Endothelial cell of umbilical vein (primary cell): ENCODE results near the gene TOX2. TPM values are rescaled to one million over a fixed set of nuclear protein-coding genes. Genes with fewer than 3 reads are reported as not detected.

ENCODE experiments used
- BruUV-seq: library from RNA; stranded (reverse); fragments of 400-500 nt; replicated peaks from 2 replicates; lab custom pipeline; 2021; lab: Mats Ljungman, UMichigan
- CTCF ChIA-PET: fragments of 300-600, 350-600 bp; sonication (Branson Sonifier 250); formaldehyde crosslinking; loops from one replicate; lab custom pipeline; 2021; ENCODE audit warnings: antibody characterized with exemption, inconsistent platforms; lab: Charles Lee
- POLR2A ChIA-PET: fragments of 300-600, 350-600 bp; sonication (Branson Sonifier 250); formaldehyde crosslinking; loops from one replicate; lab custom pipeline; 2021; ENCODE audit warnings: antibody characterized with exemption, inconsistent platforms; lab: Charles Lee
- DNase-seq: peaks from one replicate; pipeline ENCODE4 v3.0.0-alpha.2; 2011; ENCODE audit warnings: low read depth, low spot score
- FAIRE-seq: peaks from 2 replicates; lab custom pipeline; 2011; peaks lifted over from hg19 to GRCh38; lab: Jason Lieb, UNC
- H2AFZ ChIP-seq: 2 replicates; pipeline ENCODE4 v1.6.0; 2012; ENCODE audit warnings: low read depth, low read length, control low read depth, inconsistent platforms
- H3K27ac ChIP-seq: 2 replicates; pipeline ENCODE4 v1.5.1; 2011; ENCODE audit warnings: low read depth, mild to moderate bottlenecking, control low read depth, low read length, moderate library complexity; ENCODE audit not compliant: insufficient read depth
- H3K27me3 ChIP-seq, 2 experiments: 2 replicates each; pipeline versions ENCODE4 v1.6.0 to v1.6.1; 2011; ENCODE audit warnings: low read length in 2 of 2, mixed read lengths in 1 of 2; ENCODE audit not compliant: control insufficient read depth in 2 of 2, insufficient read depth in 2 of 2
- H3K36me3 ChIP-seq, 2 experiments: 2 replicates in 1 of 2; 3 replicates in 1 of 2; pipeline ENCODE4 v1.5.1; 2011; ENCODE audit warnings: low read length in 2 of 2, mild to moderate bottlenecking in 1 of 2, moderate library complexity in 1 of 2; ENCODE audit not compliant: control insufficient read depth in 2 of 2, insufficient read depth in 2 of 2; ENCODE audit errors: extremely low read depth in 1 of 2
- H3K4me1 ChIP-seq: 3 replicates; pipeline ENCODE4 v1.5.1; 2011; ENCODE audit warnings: mild to moderate bottlenecking, low read length; ENCODE audit not compliant: control insufficient read depth, insufficient read depth; ENCODE audit errors: extremely low read depth
- H3K4me2 ChIP-seq: 2 replicates; pipeline ENCODE4 v1.6.1; 2011; ENCODE audit warnings: low read length, control low read depth, mixed read lengths; ENCODE audit not compliant: insufficient read depth
- H3K4me3 ChIP-seq, 3 experiments: fragments of 200-600 bp in 1 of 3; sonication (generic), shearing (Covaris generic) in 1 of 3; replicated peaks in 1 of 3; 2 replicates each; pipeline ENCODE4 v1.5.1; 2011 to 2016; ENCODE audit warnings: control low read depth in 3 of 3, low read length in 3 of 3, mild to moderate bottlenecking in 2 of 3, inconsistent platforms in 1 of 3, low read depth in 1 of 3, moderate library complexity in 1 of 3; ENCODE audit not compliant: insufficient read depth in 1 of 3
- H3K79me2 ChIP-seq: 2 replicates; pipeline ENCODE4 v1.6.0; 2012; ENCODE audit warnings: low read length, inconsistent platforms; ENCODE audit not compliant: control insufficient read depth, insufficient read depth
- H3K9ac ChIP-seq: replicated peaks from 2 replicates; pipeline ENCODE3; 2011; ENCODE audit warnings: low read length, control low read depth; ENCODE audit not compliant: insufficient read depth; ENCODE audit errors: extremely low read depth
- H3K9me1 ChIP-seq: replicated peaks from 3 replicates; pipeline ENCODE4 v1.6.0; 2011; ENCODE audit warnings: mild to moderate bottlenecking, low read length; ENCODE audit not compliant: control insufficient read depth, insufficient read depth; ENCODE audit errors: extremely low read depth
- H3K9me3 ChIP-seq: replicated peaks from 2 replicates; pipeline ENCODE4 v1.5.1; 2012; ENCODE audit warnings: low read length, inconsistent platforms; ENCODE audit not compliant: control insufficient read depth, insufficient read depth
- H4K20me1 ChIP-seq: replicated peaks from 2 replicates; pipeline ENCODE3; 2011; ENCODE audit warnings: mild to moderate bottlenecking, low read length; ENCODE audit not compliant: control insufficient read depth, insufficient read depth; ENCODE audit errors: extremely low read depth
- EZH2 ChIP-seq: IDR thresholded peaks from 2 replicates; pipeline ENCODE4 v1.6.1; 2012; ENCODE audit warnings: borderline replicate concordance, low read depth, mild to moderate bottlenecking, moderate library complexity, low read length, inconsistent platforms; ENCODE audit not compliant: severe bottlenecking
- FOS ChIP-seq: IDR thresholded peaks from 2 replicates; pipeline ENCODE4 v1.6.1; 2011; ENCODE audit warnings: mild to moderate bottlenecking, low read length, moderate library complexity, borderline replicate concordance; ENCODE audit not compliant: insufficient read depth
- GATA2 ChIP-seq: IDR thresholded peaks from 2 replicates; pipeline ENCODE4 v1.7.0; 2011; ENCODE audit warnings: low read depth, mild to moderate bottlenecking, moderate library complexity, mixed read lengths, low read length; ENCODE audit not compliant: insufficient read length, insufficient read depth
- JUN ChIP-seq: IDR thresholded peaks from 2 replicates; pipeline ENCODE4 v1.6.1; 2011; ENCODE audit warnings: borderline replicate concordance, low read depth; ENCODE audit not compliant: insufficient read length, insufficient read depth
- MYC ChIP-seq: IDR thresholded peaks from one replicate; pipeline ENCODE4 v1.6.1; 2011; ENCODE audit warnings: mild to moderate bottlenecking, low read depth, low read length
- POLR2A ChIP-seq: IDR thresholded peaks from 2 replicates; pipeline ENCODE4 v1.6.1; 2012; ENCODE audit warnings: low read depth, mild to moderate bottlenecking, control low read depth, low read length
- POLR2AphosphoS5 ChIP-seq: IDR thresholded peaks from 2 replicates; pipeline ENCODE4 v1.6.1; 2012; ENCODE audit warnings: low read depth, mild to moderate bottlenecking, control low read depth, low read length, moderate library complexity; ENCODE audit not compliant: insufficient read depth
- dilution Hi-C: fragments of 300-500 bp; cut with MboI; formaldehyde crosslinking; loops from one replicate; pipeline ENCODE4 v1.15.0; 2019; ENCODE audit warnings: low sequenced_read_pairs; ENCODE audit not compliant: extremely low pct_ligation_motif_present
- intact Hi-C: fragments of 100-400 bp; cut with micrococcal nuclease; formaldehyde crosslinking; loops from one replicate; pipeline ENCODE4 v1.10.0; 2022
- polyA plus RNA-seq, 4 experiments: library from polyadenylated mRNA; depleted of rRNA in 3 of 4; stranded (reverse) in 3 of 4; unstranded in 1 of 4; fragments of >200 nt; gene quantifications; 2 replicates each; pipeline versions ENCODE4 v1.2.1 to v1.2.3, GENCODE V29; 2011 to 2012; ENCODE audit warnings: missing spikeins in 1 of 4
- total RNA-seq: library from RNA; stranded (reverse); gene quantifications from 2 replicates; pipeline ENCODE4 v1.2.3, GENCODE V29; 2021
- TF ChIP-seq, protein P1 (sequence below), 2 donors: IDR thresholded peaks; 1 replicate in 1 of 2; 2 replicates in 1 of 2; pipeline ENCODE4 v1.5.1; 2011; ENCODE audit warnings: low read length in 2 of 2, mild to moderate bottlenecking in 2 of 2, moderate library complexity in 2 of 2, control low read depth in 1 of 2, inconsistent platforms in 1 of 2, low read depth in 1 of 2; ENCODE audit not compliant: insufficient read depth in 1 of 2; ENCODE audit errors: extremely low read depth in 1 of 2
- TF ChIP-seq, protein P2 (sequence below): IDR thresholded peaks from 2 replicates; pipeline ENCODE4 v1.6.1; 2011; ENCODE audit not compliant: insufficient read depth, insufficient read length

The TOX2 gene
- total and polyA plus RNA-seq, 2 donors (not counting 3 experiments of a cell fraction or from before 2014, with no cell fraction given), result 7.0 to 18.6 TPM

DNA sequence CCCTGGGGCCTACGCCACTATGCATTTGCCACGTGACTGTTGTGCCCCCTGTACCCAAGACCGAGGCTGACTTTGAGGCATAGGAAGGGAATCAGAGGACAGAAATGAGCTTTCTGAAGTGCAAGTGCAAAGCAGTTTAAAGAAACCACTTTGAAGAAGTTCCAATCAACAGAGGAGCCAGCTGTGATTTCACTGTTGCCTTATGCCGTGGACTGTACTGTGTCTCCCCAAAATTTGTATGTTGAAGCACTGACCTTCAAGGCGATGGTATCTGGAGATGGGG is 161.2 kb downstream of the TOX2 start:
- dilution Hi-C loops, result no loop called here
- intact Hi-C loops, result no loop called here

More for the DNA sequence above, 161.2 kb downstream of the TOX2 start:
- Histone ChIP-seq H3K9me1 (no peaks in the 10 kb centered on the region), H3K9me3 (no peaks in the 10 kb centered on the region), H3K9ac (no peak overlapping the region), H3K27ac (no peak overlapping the region), H4K20me1 (no peaks in the 10 kb centered on the region), H3K79me2 (no peaks in the 10 kb centered on the region), H3K36me3 (no peaks in the 10 kb centered on the region), H2AFZ (no peak overlapping the region), H3K4me2 (no peak overlapping the region), H3K4me3 (no peak overlapping the region), H3K27me3 (no peaks in the 10 kb centered on the region), H3K4me1 (peaks cover 6% of the 10 kb centered on the region)
- POLR2A ChIA-PET, result no interaction called here
- CTCF ChIA-PET, result no interaction called here
- DNase-seq, result no peak
- no TSS peak for BruUV-seq
- no peak for FAIRE-seq
- TF ChIP-seq POLR2AphosphoS5, result no peak
- no peak for TF ChIP-seq MYC
- TF ChIP-seq EZH2, result no peak
- TF ChIP-seq POLR2A, result no peak
- no peak for TF ChIP-seq JUN
- TF ChIP-seq, protein P1, sequence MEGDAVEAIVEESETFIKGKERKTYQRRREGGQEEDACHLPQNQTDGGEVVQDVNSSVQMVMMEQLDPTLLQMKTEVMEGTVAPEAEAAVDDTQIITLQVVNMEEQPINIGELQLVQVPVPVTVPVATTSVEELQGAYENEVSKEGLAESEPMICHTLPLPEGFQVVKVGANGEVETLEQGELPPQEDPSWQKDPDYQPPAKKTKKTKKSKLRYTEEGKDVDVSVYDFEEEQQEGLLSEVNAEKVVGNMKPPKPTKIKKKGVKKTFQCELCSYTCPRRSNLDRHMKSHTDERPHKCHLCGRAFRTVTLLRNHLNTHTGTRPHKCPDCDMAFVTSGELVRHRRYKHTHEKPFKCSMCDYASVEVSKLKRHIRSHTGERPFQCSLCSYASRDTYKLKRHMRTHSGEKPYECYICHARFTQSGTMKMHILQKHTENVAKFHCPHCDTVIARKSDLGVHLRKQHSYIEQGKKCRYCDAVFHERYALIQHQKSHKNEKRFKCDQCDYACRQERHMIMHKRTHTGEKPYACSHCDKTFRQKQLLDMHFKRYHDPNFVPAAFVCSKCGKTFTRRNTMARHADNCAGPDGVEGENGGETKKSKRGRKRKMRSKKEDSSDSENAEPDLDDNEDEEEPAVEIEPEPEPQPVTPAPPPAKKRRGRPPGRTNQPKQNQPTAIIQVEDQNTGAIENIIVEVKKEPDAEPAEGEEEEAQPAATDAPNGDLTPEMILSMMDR (IDR thresholded peaks at IDR 0.05; ENCODE audit: extremely low read depth in 1 of 2, insufficient read depth in 1 of 2, low read depth in 1 of 2, low read length in 2 of 2), result no peak
- TF ChIP-seq FOS, result no peak
- TF ChIP-seq, protein P2, sequence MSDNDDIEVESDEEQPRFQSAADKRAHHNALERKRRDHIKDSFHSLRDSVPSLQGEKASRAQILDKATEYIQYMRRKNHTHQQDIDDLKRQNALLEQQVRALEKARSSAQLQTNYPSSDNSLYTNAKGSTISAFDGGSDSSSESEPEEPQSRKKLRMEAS, result no peak
- TF ChIP-seq GATA2, result no peak
